Inflammatory macrophage treated with lipopolysaccharide for 1 hour (primary cell): ENCODE measurements around the gene ZNF436.
"Not testable (repeated sequence)": the region's sequence is repeated elsewhere in the genome, so short reads cannot be mapped to it uniquely, and the experiment has no call there.

Experiments
- DNase-seq, 2 donors: peaks; one replicate each; pipeline ENCODE4 v3.0.0-alpha.2; 2020 to 2022

The ZNF436 gene

DNA sequence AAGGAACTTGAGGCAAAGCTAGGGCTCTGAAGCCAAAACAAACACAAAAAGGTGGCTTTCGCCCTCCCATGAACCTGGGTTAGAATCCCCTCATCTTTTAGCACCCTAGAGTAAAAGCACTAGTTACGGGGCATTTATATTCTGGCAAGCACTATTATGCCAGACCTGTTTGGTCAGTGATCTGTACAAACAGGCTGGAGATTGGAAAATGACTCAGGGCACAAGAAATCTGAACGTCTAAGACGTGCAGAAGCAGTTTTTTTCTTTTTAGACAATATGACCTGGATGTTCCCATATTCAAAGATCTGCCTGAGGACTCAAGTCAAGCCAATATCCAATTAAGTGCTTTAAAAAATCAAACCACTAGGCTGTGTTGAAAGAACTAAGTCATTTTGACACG, 3.0 kb downstream of the ZNF436 start:
- no peak for DNase-seq

DNA sequence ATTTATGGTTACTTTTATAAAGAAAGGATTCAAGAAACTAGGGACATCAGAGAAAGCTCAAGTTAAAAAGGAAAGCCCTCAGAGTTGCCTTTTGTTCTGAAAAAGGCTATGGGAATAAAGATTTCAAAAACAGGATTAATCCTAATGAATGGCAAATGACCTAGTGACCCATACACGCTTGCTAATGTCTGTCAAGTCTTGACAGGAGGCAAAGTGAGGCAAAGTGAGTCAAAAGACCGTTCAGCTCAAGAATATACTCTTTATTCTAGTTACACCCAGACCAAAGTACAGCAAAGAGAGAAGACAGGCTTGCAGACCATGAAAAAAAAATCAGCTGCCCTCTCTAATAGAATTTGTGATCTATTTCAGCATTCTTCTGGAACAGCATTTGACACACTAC, 3.5 kb downstream of the ZNF436 start:
- DNase-seq = no peak

DNA sequence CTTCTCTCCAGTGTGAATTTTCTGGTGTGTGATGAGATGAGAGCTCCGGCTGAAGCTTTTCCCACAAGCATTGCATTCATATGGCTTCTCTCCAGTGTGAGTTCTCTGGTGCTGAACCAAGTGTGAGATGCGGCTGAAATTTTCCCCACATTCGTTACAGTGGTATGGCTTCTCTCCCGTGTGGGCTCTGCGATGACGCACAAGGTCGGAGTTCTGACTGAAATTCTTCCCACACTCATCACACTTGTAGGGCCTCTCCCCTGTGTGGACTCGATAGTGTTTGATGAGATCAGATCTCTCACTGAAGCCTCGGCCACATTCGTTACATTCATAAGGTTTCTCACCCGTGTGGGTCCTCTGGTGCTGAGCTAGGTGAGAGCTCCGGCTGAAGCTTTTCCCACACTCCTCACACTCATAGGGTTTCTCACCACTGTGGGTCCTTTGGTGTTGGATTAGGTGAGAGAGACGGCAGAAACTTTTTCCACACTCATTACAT, 7.4 kb downstream of the ZNF436 start:
- no peak for DNase-seq

DNA sequence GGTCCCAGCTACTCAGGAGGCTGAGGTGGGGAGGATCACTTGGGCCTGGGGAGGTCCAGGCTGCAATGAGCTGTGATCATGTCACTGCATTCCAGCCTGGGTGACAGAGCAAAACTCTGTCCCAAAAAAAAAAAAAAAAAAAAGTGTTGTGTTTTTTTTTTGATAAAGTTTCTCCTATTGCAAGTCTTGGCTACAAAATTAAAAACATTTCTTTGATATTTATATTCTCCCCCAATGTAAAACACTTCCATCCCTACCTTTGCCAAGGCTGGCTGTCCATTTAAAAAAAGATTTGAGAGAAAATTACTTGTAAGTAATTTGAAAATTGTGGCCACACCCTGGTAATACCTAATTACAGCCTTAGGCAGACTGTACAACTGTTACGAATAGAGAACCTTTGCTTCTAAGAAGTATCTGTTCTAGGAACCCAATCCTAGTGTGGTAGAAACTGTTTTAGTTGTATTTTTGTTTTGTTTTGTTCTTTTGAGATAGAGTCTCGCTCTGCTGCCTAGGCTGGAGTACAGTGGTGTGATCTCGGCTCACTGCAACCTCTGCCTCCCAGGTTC, 11.2 kb downstream of the ZNF436 start:
- no peak for DNase-seq

DNA sequence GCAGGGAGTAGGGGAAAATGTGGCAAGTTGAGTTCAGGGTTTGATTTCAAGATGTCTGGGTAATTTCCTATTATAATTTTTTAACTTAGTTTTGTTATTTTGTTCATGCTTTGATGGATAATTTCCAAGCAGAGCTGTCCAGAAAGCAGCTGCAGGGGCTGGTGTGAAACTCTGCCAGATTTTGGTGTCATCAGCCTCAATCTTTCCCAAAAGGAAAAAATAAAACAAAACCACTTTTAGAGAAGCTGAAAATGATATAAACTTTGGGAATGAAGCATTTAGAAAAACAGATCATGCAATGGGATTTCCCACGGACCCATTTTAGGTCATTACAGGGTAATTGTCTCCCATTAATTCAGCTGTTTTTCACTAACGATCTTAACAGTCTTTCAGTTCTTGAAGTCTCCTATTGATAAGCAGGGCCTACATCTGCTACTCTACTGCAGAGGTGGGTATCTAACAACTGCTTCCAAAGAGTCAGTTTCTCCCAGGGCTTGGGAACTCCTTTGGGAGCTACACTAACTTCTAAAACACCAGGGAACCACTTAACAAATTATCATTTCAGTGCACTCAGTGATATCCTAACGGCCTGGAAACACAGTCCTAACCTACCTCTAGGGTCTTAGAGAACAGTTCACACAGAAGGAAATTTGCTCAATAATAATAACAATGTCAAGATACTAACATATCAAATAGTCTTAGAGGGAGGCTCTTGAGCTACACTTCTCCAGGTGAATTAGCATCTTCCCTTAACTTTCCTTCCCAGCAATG, 12.3 kb downstream of the ZNF436 start:
- no peak for DNase-seq

DNA sequence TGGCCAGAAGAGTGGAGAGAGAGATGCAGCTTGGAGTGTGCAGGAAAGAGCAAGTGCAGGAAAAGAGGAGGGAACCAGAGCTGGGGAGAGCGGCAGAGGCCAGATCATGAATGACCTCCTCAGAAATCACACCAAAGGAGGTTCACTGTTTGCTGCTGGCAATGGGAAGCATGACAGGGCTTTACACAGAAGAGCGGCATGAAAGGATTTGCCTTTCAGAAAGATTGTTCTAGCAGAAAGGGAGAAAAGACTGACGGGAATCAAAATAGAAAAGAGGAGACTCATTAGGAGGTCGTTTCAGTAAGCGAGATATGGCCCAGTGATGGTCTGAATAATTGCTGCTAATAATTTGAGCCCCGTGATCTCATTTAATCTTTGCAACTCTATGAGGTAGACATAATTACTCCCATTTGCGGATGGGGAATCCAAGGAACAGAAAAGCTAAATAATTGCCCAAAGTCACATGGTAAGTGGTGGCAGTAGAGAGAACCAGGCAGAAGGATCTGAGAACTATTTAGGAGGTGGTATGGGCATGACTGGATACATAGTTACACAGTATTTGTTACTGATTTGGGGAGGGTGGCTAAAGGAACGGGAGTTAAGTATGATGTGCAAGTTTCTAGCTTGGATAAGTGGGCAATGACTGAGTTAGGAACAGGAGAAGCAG, 13.0 kb downstream of the ZNF436 start:
- DNase-seq = no peak

DNA sequence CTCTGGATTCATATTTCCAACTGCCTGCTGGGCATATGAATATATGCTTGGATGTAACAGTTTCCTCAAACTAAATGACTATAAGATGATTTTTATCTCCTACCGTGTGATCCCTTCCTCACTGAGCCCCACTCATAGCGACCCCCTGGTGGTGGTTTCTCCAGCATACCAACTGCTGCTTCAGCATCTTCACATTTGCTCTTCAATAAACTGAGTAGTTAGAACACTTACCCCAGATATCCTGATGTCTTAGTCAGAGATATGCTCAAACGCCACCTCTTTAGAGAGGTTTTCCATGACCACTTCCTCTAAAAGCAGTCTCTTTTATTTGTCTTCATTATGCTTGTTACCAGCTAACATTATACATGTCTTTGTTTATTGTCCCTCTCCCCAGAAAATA, 15.4 kb downstream of the ZNF436 start:
- no peak for DNase-seq

DNA sequence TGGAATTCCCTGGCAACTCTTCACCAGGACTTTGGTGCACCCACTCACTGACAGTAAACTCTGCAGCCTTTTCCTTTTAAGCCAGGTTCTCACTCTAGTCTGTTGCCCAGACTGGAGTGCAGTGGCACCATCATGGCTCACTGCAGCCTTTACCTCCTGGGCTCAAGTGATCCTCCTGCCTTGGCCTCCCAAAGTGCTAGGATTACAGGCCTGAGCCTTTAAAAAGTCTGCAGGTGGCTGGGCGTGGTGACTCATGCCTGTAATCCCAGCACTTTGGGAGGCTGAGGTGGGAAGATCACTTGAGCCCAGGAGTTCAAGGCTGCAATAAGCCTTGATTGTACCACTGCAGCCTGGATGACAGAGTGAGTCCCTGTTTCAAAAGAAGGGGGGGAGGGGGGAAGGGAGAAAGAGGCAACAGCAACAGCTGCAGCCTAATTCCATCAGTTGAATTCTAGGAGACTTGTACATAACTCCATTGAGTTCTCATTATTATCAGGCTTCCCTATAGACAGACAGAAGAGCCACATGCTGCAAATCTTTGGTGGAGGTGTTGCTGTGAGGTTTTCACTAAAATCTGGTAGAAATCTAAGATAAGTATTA, 17.4 kb downstream of the ZNF436 start:
- DNase-seq = no peak

DNA sequence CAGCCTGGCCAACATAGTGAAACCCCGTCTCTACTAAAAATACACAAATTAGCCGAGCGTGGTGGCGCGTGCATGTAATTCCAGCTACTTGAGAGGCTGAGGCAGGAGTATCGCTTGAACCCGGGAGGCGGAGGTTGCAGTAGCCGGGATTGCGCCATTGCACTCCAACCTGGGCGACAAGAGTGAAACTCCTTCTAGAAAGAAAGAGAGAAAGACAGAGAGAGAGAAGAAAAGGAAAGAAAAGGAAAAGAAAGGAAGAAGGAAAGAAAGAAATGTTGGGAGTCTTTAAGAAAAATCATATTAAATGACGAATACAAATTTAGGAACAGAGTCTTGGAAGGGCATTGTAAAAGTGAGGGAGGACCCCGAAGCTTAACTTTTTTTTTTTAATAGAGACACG, 23.7 kb downstream of the ZNF436 start:
- DNase-seq = no peak

DNA sequence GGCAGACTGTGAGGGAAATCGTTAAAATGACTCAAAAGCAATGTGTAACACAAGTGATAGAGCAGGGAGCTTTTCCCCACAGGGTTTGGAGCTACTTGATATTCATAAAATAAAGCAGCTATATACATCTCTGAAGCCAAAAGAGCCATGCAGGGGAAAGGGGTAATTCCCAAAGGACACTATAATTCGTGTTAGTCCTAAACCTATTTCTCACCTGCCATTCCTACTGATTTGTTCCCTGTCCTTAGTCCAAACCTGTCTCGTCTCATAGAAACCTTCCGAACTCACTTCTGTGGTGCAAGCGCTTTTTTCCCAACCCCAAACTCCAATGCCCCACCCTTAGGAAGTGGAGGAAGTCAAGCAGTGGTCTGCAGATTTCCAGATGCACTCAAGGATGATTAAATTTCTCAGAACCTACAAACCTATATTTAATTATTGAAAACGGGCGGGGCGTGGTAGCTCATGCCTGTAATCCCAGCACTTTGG, 24.6 kb downstream of the ZNF436 start:
- DNase-seq = no peak

DNA sequence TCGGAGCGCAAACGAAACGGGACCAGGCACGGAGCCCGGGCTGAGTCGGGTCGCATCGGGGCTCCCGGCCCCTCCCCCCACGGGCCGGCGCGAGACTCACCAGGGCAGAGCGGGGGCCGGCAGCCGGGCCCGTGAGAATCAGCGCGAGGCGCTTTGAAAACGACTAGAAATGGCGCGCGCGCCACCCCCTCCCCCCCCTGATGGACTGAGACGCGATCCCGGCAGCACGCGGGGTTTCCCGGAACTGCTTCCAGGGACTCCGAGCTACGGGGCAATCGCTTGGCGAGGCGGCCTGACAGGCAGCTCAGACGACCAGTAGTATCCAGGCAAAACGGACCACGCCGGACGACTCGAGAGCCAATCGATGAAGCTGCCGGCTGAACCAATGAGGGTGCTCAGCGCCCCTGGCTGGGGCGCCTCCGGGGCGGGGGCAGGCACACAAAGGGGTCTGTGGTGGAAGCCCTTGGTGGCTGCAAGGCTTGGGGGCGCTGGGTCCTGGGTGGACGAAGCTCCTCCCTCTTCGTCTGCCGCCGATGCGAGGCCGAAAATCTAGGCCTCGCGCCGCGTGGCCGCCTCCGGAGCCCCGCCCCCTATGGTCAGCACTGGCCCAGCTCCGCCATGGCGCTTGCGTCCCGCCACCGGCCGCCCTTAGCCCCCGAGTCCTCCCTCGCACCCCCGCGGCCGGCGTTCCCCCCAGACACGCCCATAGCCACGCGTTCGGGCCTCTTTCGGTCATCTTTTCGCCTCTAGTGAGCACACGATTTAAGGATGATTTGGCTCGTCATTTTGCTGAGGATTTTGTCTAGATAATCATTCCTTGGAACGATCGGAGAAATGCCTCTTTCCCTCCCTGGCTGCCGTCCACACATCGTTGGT, 25.3 kb downstream of the ZNF436 start, which contains the start of gene HNRNPR:
Gene HNRNPR, minus strand, starts transcription at position 174 of the 876 bp plus-strand sequence. CDS start 3,276 bp downstream, outside the sequence.
- DNase-seq = peak; percentile 100

DNA sequence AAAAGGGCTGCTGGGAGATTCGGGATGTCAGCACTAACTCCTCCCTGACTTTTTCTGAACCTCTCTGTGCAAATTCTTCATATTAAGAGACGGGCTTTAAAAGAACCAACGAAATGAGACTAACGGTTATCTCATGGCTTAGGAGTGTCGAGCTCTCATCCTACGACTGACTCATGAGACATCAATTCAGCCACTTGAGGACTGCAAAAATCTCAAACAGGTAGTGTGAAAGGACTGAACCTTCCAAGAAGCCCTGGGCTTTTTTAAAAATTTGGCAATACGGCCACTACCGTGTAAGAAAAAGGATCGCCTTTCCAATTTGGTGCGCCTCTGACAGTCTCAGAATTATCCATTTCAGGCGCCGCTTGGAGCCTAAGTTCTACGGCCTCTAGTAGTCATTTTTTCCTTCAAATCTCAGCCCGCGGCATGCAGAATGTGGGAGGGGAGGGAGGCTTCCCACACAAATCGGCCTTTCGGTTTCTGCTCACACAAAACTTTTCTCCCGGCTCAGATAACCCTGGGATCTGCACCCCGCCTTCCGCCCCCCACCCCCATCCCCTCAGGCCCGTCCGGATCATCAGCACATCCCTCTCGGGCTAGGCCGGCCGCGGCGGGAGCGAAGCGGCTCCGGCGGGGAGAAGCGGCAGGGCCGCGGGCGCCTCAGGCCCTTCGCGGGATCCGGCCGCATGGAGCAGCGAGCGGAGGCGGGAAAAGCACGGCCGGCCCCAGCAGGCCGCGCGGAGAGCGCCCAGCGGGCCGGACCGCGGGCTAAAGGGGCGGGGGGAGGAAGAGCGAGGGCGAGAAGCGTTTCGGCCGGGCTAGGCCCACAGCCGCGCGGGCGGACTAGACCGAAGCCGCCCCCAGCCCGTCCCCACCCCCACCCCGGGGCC, 26.2 kb downstream of the ZNF436 start:
- DNase-seq = peak; percentile 42 to 51

DNA sequence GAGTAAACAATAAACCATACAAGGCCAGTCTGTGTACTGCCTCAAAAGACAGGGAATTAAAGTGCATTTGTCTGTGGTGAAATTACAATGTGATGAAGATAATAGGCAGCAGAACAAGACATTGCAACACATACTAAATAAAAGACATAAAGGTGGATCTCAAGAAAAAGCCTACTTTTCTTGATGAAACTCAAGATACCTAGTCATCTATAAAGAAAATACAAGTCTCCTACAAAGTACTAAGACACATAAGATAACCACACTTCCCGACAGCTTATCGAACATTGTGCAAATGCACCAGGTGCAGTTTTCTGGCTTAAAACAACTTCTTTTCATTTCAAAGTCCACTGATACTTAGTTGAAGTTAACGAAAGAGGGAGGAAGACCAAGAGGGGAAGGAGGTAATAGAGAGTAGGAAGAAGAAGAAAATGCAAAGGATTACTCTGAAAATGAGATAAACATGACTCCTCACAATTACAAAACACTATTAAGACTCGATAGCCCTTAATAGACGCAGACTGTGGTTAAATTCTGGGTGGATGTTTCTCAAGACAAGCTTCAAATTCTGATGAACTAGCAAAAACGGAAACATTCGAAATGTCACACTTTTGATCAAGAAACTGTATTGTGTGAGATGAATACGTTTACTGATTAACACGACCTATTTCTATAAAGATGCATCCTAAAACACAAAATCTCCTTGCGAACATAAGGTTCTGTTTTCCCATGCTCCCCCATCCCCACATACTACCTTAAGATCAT, 27.5 kb downstream of the ZNF436 start:
- DNase-seq = peak; percentile 16

DNA sequence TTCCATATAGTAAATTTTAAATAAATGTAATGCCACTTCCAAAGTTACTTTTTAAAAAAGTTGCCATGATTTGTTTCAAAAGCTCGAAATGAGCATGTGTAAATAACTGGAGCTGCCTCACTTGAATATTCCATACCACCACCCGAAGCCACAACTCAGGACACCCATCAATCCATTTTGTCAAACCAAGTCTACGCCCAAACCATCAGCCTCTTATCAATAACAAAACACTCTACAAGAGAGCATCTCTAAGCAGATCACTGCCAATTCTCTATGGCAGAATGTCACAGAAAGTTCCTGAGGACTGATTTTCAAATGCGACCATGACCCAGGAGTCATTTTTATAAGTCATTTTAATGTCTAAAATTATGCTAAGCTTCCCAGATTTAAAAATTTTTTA, 30.0 kb downstream of the ZNF436 start:
- DNase-seq = no peak

DNA sequence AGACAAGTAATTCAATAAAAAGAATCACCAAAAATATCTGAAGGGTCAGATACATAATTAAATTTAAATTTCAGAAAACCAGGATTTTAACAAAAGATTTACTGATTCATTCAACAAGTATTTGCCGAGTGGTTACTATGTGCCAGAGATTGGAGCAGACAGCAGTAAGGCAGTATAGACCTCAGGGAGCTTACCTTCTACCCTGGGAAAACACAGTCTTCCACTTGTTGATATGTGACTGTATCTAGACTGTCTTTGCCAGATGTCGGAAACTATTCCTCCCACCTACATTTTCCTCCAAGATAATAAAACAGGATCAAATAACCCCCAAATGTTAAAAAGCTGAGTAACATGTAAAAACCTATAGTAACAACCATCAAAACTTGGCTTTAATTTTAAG, 31.8 kb downstream of the ZNF436 start:
- no peak for DNase-seq

DNA sequence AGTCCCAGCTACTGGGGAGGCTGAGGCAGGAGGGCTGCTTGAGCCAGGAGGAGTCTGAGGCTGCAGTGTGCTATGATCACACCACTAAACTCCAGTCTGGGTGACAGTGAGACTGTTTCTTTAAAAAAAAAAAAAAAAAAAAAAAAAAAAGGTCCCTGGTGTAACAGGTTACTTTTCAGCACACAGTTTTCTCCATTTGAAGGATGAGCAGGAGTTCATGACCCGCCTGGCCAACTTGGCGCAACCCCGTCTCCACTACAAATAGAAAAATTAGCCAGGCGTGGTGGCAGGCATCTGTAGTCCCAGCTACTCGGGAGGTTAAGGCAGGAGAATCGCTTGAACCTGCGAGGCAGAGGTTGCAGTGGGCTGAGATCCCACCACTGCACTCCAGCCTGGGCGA, 37.9 kb downstream of the ZNF436 start:
- DNase-seq = no peak

DNA sequence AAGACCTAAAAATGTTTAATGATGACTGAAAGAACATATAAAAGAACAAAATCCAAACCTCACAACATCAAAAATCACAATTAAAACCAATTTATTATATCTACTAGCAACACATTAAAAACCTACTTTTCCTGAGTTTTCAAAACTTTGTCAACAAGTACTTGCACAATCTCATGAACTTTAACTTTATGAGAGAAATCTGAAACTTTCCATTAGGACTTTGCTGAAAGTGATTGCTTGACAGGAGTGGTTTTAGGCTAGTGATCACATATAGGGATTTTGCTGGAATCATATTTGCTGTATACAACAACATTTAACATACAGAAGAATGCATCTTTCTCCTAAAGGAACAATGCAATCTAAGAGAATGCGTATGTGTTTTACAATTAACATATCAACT, 38.8 kb downstream of the ZNF436 start:
- DNase-seq = no peak

DNA sequence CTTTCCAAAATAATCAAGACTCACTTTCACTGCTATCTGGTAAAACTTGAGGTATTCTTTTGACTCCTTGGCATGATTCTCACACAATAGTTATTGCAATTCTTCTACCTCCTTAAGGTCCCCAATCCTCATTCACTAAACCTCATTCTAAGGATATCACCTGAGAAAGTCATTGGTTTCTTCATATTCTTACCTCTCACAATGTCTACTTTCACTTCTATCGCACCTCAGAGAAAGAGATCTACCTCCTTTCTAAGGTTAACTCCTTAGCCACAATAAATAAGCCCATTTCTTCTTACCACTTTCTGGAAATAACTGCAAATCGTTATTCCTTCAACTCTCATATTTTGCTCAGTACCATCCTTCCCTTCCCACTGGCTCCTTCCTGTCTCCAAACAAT, 44.2 kb downstream of the ZNF436 start:
- no peak for DNase-seq

DNA sequence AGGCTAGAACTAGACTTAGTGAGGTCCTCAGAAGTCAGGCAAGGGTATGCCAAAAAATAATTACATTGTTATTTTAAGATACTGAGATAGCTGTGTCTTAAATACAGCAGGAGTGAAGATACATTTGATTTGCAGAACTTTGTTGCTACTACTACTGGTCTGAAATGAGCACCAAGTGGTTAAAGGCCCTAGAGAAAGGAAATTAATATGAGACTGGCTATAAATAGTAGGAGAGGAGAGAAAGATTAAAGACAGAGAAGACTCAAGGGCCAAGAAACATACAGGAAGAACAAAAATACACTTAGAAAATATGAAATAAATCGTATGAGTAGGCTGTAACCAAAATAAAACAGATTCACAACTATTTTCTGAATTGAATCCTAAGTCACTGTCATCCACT, 46.9 kb downstream of the ZNF436 start:
- DNase-seq = no peak

DNA sequence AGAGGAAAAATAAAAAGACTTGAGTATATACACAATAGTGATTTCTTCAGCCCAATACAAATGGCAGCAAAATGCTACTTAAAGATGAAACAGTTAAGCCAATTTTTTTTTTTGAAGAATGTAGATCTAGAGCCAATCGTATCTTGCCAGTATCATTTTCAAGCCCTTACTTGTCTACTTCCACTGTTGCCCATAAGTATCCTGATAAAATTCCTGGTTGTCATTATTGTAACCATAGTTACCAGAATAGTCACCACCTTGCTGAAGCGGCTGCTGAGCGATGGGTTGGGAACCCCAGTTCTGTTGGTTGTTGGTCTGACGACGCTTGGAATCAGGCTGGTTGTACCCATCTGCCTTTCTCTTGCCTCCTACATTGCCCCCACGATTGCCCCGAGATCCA, 59.4 kb downstream of the ZNF436 start:
- not testable (repeated sequence) for DNase-seq
